Right atrium auricular region (tissue), 2 donors: Measurements from ENCODE around the gene EGLN3. TPM values are rescaled to one million over a fixed set of nuclear protein-coding genes. Genes with fewer than 3 reads are reported as not detected.
A peak's percentile ranks its signal among the peaks of the same experiment; 100 is the strongest.

Source experiments
- DNase-seq: peaks from one replicate; pipeline ENCODE4 v3.0.0-alpha.2; 2019; ENCODE audit warnings: low spot score
- H3K27ac ChIP-seq, 2 donors: fragments of 200-600 bp; sonication (generic); 1 replicate in 1 of 2; 2 replicates in 1 of 2; pipeline ENCODE4 v1.5.1; 2016 to 2019
- H3K27me3 ChIP-seq, 2 donors: fragments of 200-600 bp; sonication (generic); one replicate each; pipeline versions ENCODE4 v1.5.1 to v1.6.0; 2017 to 2019
- H3K36me3 ChIP-seq: fragments of 200-600 bp; sonication (generic); one replicate; pipeline ENCODE4 v1.5.1; 2016
- H3K4me1 ChIP-seq, 2 donors: fragments of 200-600 bp; sonication (generic); one replicate each; pipeline versions ENCODE4 v1.5.1 to v1.6.0; 2017 to 2019
- H3K4me3 ChIP-seq, 2 donors: fragments of 200-600 bp; sonication (generic); 1 replicate in 1 of 2; 2 replicates in 1 of 2; pipeline ENCODE4 v1.5.1; 2017 to 2019; ENCODE audit warnings: mild to moderate bottlenecking in 1 of 2, moderate library complexity in 1 of 2
- H3K9me3 ChIP-seq, 2 donors: fragments of 200-600 bp; sonication (generic); one replicate each; pipeline ENCODE4 v1.5.1; 2019
- total RNA-seq, 2 donors: library from RNA; depleted of rRNA; stranded (reverse); fragments of >200 nt; gene quantifications; one replicate each; pipeline ENCODE4 v1.1.0, GENCODE V29; 2016
- TF ChIP-seq, protein P1 (sequence below), 2 donors: fragments of 200-600 bp; sonication (generic); IDR thresholded peaks; one replicate each; pipeline ENCODE4 v1.5.1; 2019; ENCODE audit warnings: antibody characterized with exemption in 2 of 2

Gene EGLN3
- total RNA-seq, result 100 to 1,000 TPM in 1 of 2 donors, 10 to 100 TPM in 1; 35.5 to 122 TPM

DNA sequence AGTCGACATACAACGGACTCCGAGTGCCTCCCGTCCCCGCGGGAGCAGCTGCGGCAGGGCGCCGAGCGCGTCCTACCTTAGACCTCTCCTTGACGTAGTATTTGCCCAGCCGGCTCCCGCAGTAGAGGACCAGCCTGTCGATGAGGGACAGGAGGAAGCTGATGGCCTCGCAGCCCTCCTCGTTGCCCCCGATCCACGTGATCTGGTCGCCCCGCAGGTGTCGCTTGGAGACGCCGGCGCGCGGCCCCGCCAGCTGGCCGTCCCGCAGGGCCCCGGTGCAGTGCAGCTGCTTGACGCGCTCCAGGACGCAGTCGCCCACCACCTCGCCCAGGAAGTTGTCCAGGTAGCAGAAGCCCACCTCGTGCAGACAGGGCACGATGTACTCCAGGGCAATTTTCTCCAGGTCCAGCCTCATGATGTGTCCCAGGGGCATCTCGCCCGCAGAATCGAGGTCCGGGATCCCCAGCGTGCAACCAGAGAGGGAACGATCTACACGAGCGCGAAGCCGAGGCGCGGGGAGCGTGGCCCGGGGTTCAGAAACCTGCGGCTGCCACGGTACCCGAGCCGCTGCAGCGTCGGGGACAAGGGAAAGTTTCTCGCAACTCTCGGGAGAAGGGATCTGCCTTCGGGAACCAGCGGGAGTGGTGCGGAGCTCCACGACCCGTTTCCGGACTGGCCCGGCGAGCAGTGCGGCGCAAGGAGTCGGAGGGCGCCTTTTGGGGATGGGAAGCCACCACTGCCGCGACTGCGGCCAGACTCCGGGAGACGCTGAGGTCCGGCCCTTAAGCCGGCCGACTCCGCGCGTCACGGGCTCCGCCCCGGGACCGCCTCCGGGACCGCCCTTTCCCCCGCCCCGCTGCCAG is at the start of gene EGLN3:
TSS of gene EGLN3 (minus strand) at position 755 of the 863 bp plus-strand sequence. CDS start at position 433, 322 bp downstream.
- peaks cover 0 to 15% of the 10 kb centered on the region in 2 donors for H3K4me1 ChIP-seq
- H3K27me3 ChIP-seq, result no peaks in the 10 kb centered on the region
- H3K4me3 ChIP-seq, result peak within 1 kb of the TSS; percentile 63 to 70
- no peaks in the 10 kb centered on the region for H3K36me3 ChIP-seq
- H3K27ac ChIP-seq, result peak within 1 kb of the TSS; percentile 77 to 86
- no peaks in the 10 kb centered on the region for H3K9me3 ChIP-seq
- TF ChIP-seq, protein P1, sequence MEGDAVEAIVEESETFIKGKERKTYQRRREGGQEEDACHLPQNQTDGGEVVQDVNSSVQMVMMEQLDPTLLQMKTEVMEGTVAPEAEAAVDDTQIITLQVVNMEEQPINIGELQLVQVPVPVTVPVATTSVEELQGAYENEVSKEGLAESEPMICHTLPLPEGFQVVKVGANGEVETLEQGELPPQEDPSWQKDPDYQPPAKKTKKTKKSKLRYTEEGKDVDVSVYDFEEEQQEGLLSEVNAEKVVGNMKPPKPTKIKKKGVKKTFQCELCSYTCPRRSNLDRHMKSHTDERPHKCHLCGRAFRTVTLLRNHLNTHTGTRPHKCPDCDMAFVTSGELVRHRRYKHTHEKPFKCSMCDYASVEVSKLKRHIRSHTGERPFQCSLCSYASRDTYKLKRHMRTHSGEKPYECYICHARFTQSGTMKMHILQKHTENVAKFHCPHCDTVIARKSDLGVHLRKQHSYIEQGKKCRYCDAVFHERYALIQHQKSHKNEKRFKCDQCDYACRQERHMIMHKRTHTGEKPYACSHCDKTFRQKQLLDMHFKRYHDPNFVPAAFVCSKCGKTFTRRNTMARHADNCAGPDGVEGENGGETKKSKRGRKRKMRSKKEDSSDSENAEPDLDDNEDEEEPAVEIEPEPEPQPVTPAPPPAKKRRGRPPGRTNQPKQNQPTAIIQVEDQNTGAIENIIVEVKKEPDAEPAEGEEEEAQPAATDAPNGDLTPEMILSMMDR (IDR thresholded peaks at IDR 0.05), result no peak
- DNase-seq, result peak; percentile 94

DNA sequence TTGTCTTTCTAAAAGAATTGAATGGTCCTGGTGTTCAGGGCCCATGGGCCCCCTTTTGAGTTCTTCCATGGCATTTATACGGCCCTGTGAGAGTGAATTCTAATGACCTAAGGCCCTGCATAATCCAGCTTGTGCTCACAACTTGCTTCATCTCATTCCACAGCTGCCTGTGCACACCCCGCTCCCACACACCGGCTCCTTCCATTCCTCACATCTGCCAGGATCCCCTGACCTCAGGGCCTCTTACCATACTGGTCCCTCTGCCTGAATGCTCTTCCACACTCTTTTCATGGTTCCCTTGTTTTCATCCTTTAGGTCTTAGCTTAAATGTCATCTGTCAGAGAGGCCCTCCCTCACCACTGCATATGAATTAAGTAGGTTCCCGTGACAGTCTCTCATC is 49.5 kb upstream of the EGLN3 start:
- no peak overlapping the region for H3K4me3 ChIP-seq
- no peaks in the 10 kb centered on the region for H3K9me3 ChIP-seq
- DNase-seq, result no peak
- no peaks in the 10 kb centered on the region for H3K27me3 ChIP-seq
- no peaks in the 10 kb centered on the region for H3K4me1 ChIP-seq
- H3K27ac ChIP-seq, result no peak overlapping the region
- TF ChIP-seq, protein P1 (IDR thresholded peaks at IDR 0.05), result no peak
- H3K36me3 ChIP-seq, result no peaks in the 10 kb centered on the region

DNA sequence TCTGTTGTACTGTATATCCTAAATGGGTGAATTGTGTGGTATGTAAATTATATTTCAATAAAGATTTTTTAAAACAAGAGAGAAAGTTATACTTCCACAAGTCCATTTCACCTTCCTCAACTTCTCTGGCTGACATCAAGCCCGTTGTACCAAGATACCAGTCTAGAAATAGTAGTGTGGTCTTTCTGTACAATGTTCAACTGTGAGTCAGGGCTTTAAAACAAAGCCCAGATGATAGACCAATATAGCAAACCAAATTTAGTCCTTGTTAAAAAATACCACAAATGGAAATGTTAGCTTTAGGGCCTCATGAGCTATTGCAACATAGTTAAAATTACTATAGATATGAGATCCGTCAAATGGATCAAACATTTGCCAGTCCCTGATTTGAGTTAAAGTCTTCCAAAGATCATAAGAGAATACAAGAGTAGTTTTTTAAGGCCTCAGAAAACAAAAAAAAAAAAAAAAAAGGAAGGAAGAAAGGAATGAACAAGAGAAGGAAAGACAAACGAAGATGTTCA is 49.0 kb upstream of the EGLN3 start:
- Histone ChIP-seq H3K4me3 (no peak overlapping the region), H3K36me3 (no peaks in the 10 kb centered on the region), H3K27ac (no peak overlapping the region), H3K27me3 (no peaks in the 10 kb centered on the region), H3K4me1 (no peaks in the 10 kb centered on the region), H3K9me3 (no peaks in the 10 kb centered on the region)
- TF ChIP-seq, protein P1 (IDR thresholded peaks at IDR 0.05), result no peak
- no peak for DNase-seq

DNA sequence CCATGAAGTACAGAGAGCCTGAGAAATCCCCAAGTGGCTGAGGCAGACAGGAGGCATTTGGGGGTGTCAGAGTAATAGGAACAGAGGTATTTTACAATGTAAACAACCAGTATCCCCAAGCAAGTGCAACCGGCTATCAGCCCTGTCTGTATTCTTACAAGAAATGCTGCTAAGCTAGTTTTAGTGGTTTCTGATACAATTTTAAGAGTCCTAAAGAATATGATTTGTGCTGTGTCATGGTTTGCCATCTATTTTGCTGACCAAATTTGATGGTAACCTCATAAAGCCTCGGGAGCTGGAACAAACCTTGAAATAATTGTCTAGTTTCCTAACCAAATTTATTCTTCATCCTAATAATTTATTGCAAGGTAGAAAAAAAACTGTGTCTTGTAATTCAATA is 46.7 kb upstream of the EGLN3 start:
- no peak for DNase-seq
- Histone ChIP-seq H3K9me3 (no peaks in the 10 kb centered on the region), H3K36me3 (no peaks in the 10 kb centered on the region), H3K27me3 (no peaks in the 10 kb centered on the region), H3K4me3 (no peak overlapping the region), H3K27ac (no peak overlapping the region), H3K4me1 (no peaks in the 10 kb centered on the region)
- TF ChIP-seq, protein P1 (IDR thresholded peaks at IDR 0.05), result no peak

DNA sequence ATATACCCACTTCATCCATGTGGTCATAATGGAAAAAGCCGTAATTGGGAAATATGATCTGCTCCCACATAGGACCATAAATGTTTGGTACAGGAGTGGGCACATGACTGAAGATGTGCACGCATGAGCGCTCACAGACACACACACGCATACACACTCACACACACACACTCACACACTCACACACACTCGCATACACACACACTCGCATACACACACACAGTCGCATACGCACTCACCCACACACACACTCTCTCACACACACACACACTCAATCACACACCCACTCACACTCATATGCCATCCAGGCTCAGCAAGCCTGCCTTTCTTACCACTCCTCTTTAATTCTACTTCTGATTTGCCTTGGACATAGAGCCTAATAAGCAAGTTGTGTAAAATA is 45.6 kb upstream of the EGLN3 start:
- H3K4me1 ChIP-seq, result no peaks in the 10 kb centered on the region
- H3K36me3 ChIP-seq, result no peaks in the 10 kb centered on the region

More for the DNA sequence above, 45.6 kb upstream of the EGLN3 start:
- Histone ChIP-seq H3K4me3 (no peak overlapping the region), H3K27me3 (no peaks in the 10 kb centered on the region), H3K9me3 (no peaks in the 10 kb centered on the region), H3K27ac (no peak overlapping the region)
- DNase-seq, result no peak
- TF ChIP-seq, protein P1 (IDR thresholded peaks at IDR 0.05), result no peak
